GM12878 (cell line): ENCODE results near the gene ARHGAP22. TPM values are rescaled to one million over a fixed set of nuclear protein-coding genes. Genes with fewer than 3 reads are reported as not detected.

Experiments used
- ATAC-seq: fragments of 200-7000 bp; cut with Tn5 transposase; 3 replicates; pipeline ENCODE4 v1.9.1; 2020; ENCODE audit warnings: mild to moderate bottlenecking, moderate library complexity
- BruUV-seq: library from RNA; stranded (reverse); fragments of 400-500 nt; replicated peaks from 2 replicates; lab custom pipeline; 2021; lab: Mats Ljungman, UMichigan
- CTCF ChIA-PET: fragments of 300-600 bp; sonication (Branson Sonifier 250); formaldehyde crosslinking; extraction: SDS; loops from one replicate; lab custom pipeline; 2021; ENCODE audit warnings: inconsistent platforms; lab: Yijun Ruan, JAX
- POLR2A ChIA-PET: fragments of 350-600 bp; formaldehyde crosslinking; extraction: SDS; loops from one replicate; lab custom pipeline; 2021; ENCODE audit warnings: inconsistent platforms; lab: Charles Lee
- RAD21 ChIA-PET: fragments of 300-600 bp; sonication (Branson Sonifier 250); formaldehyde crosslinking; loops from one replicate; lab custom pipeline; 2023; ENCODE audit warnings: antibody characterized with exemption; ENCODE audit not compliant: unreplicated experiment; lab: Charles Lee
- SMC1A ChIA-PET: fragments of 300-600 bp; sonication (Branson Sonifier 250); formaldehyde crosslinking; loops from one replicate; lab custom pipeline; 2023; ENCODE audit not compliant: unreplicated experiment, uncharacterized antibody; lab: Charles Lee
- DNase-seq: peaks from one replicate; pipeline ENCODE4 v3.0.0-alpha.2; 2011; ENCODE audit warnings: low read depth, low spot score
- FAIRE-seq: peaks from 3 replicates; lab custom pipeline; 2011; peaks lifted over from hg19 to GRCh38; lab: Jason Lieb, UNC
- H2AFZ ChIP-seq: 2 replicates; pipeline ENCODE4 v1.6.0; 2011; ENCODE audit warnings: low read depth, low read length, control low read depth; ENCODE audit not compliant: control insufficient read depth
- H3K27ac ChIP-seq: 2 replicates; pipeline ENCODE4 v1.5.1; 2011; ENCODE audit warnings: control low read depth; ENCODE audit not compliant: control insufficient read depth, insufficient read depth
- H3K27me3 ChIP-seq, 2 experiments: replicated peaks in 1 of 2; 2 replicates each; pipeline versions ENCODE4 v1.6.0 to v1.6.1; 2011; ENCODE audit warnings: low read length in 1 of 2; ENCODE audit not compliant: control insufficient read depth in 2 of 2, insufficient read depth in 2 of 2
- H3K36me3 ChIP-seq, 2 experiments: 2 replicates each; pipeline ENCODE4 v1.5.1; 2011; ENCODE audit warnings: low read length in 1 of 2; ENCODE audit not compliant: control insufficient read depth in 2 of 2, insufficient read depth in 2 of 2
- H3K4me1 ChIP-seq: 2 replicates; pipeline ENCODE4 v1.6.1; 2011; ENCODE audit warnings: mild to moderate bottlenecking, low read length, moderate library complexity, mixed read lengths; ENCODE audit not compliant: control insufficient read depth, insufficient read depth
- H3K4me2 ChIP-seq: 2 replicates; pipeline ENCODE4 v1.6.0; 2011; ENCODE audit warnings: control low read depth; ENCODE audit not compliant: control insufficient read depth, insufficient read depth
- H3K4me3 ChIP-seq: fragments of 200-600 bp; sonication (generic); 2 replicates; pipeline ENCODE4 v1.5.1; 2016
- H3K79me2 ChIP-seq: 2 replicates; pipeline ENCODE4 v1.6.0; 2011; ENCODE audit warnings: low read length; ENCODE audit not compliant: control insufficient read depth, insufficient read depth
- H3K9ac ChIP-seq: 2 replicates; pipeline ENCODE4 v1.8.0; 2011; ENCODE audit warnings: low read length, control low read depth, mixed read lengths; ENCODE audit not compliant: control insufficient read depth, insufficient read depth
- H3K9me3 ChIP-seq: replicated peaks from 3 replicates; pipeline ENCODE4 v1.5.1; 2011; ENCODE audit warnings: mild to moderate bottlenecking, low read length; ENCODE audit not compliant: control insufficient read depth, insufficient read depth
- H4K20me1 ChIP-seq: 2 replicates; pipeline ENCODE4 v1.6.0; 2011; ENCODE audit not compliant: control insufficient read depth, insufficient read depth
- ATF3 ChIP-seq: IDR thresholded peaks from 2 replicates; pipeline ENCODE4 v1.6.1; 2011; ENCODE audit warnings: low read depth, mild to moderate bottlenecking, low read length, moderate library complexity, borderline replicate concordance; ENCODE audit errors: extremely low read depth
- ATF7 ChIP-seq: fragments of 450-650 bp; IDR thresholded peaks from 2 replicates; pipeline ENCODE4 v1.6.1; 2016; ENCODE audit warnings: low read depth, mild to moderate bottlenecking
- SIN3A ChIP-seq: IDR thresholded peaks from 2 replicates; pipeline ENCODE4 v1.6.1; 2012; ENCODE audit warnings: low read depth, low read length, improper control_type of control experiment
- SPI1 ChIP-seq: IDR thresholded peaks from 2 replicates; pipeline ENCODE4 v1.6.1; 2011; ENCODE audit warnings: low read depth, mild to moderate bottlenecking, low read length, moderate library complexity, borderline replicate concordance; ENCODE audit not compliant: insufficient read depth
- whole genome bisulfite sequencing: methylation state at CpG from one replicate; pipeline ENCODE4 v1.1.6; 2016; ENCODE audit warnings: low lambda C conversion rate; ENCODE audit not compliant: insufficient replicate concordance, insufficient coverage; ENCODE audit errors: missing lambda C conversion rate; 5-methylcytosine and 5-hydroxymethylcytosine counted together
- in situ Hi-C: fragments of 300-500 bp; cut with MboI; formaldehyde crosslinking; loops from 9 replicates; pipeline ENCODE4 v1.14.3; 2018; ENCODE audit warnings: mixed read lengths
- intact Hi-C: fragments of 100-400 bp; cut with micrococcal nuclease; formaldehyde crosslinking; loops from one replicate; pipeline ENCODE4 v1.14.2; 2022; ENCODE audit not compliant: unreplicated experiment
- polyA plus RNA-seq, 11 experiments: library from polyadenylated mRNA; depleted of rRNA in 4 of 11; unstranded in 6 of 11; stranded (reverse) in 5 of 11; fragments of >200 nt; fragmentation: Nextera tagmentation in 4 of 11; fragmentation: Illumina TruSeq in 1 of 11; extraction: Ambion mirVana in 4 of 11; extraction: Trizol in 1 of 11; gene quantifications; 1 replicate in 1 of 11; 2 replicates in 10 of 11; pipeline versions ENCODE4 v1.2.1 to v1.2.3, GENCODE V29; 2011 to 2016; ENCODE audit warnings: inconsistent platforms in 2 of 11, missing spikeins in 2 of 11, low read depth in 1 of 11
- total RNA-seq, 4 experiments: library from RNA; depleted of rRNA in 3 of 4; stranded (reverse); fragments of >200 nt in 3 of 4; fragmentation: Illumina TruSeq in 1 of 4; extraction: Trizol in 1 of 4; gene quantifications; 2 replicates each; pipeline versions ENCODE4 v1.2.1 to v1.2.3, GENCODE V29; 2013 to 2021

Gene ARHGAP22
- total and polyA plus RNA-seq, 10 of the 15 experiments (the other 5 are each of a cell fraction or from before 2014, with no cell fraction given), result 0.07 to 0.61 (median 0.18) TPM; not detected in 5

GRCh38 chr10:48456361-48456804 is 148.5 kb downstream of the ARHGAP22 start:
- peak; percentile 45 for ATAC-seq
- CTCF ChIA-PET, result interaction anchor here (1.2 to 1.4 kb wide), 3 partner anchors 12 to 200 kb away, joined by 3 to 5 read pairs (median 3); no protein-coding TSS in a partner anchor
- H3K4me2 ChIP-seq, result no peak overlapping the region
- H3K27ac ChIP-seq, result no peak overlapping the region
- no peaks in the 10 kb centered on the region for H3K9me3 ChIP-seq
- no peak for DNase-seq
- no peaks in the 10 kb centered on the region for H4K20me1 ChIP-seq
- no peak for FAIRE-seq
- no peak overlapping the region for H3K9ac ChIP-seq
- POLR2A ChIA-PET, result no interaction called here
- BruUV-seq, result no TSS peak
- SMC1A ChIA-PET, result interaction anchor here (2.0 kb wide), 1 partner anchor 14 kb away, joined by 5 read pairs; no protein-coding TSS in a partner anchor
- TF ChIP-seq SPI1 (peak; percentile 67; the same call in 1 of the 2 replicates), SIN3A (no peak), ATF3 (no peak)
- no peaks in the 10 kb centered on the region for H3K79me2 ChIP-seq
- no peak overlapping the region for H2AFZ ChIP-seq
- 2% methylated on average over 8 of the region's 9 CpGs for WGBS
- RAD21 ChIA-PET, result interaction anchor here (0.9 kb wide), 1 partner anchor 45 kb away, joined by 3 read pairs; no protein-coding TSS in a partner anchor
- intact Hi-C loops (no loop called here), in situ Hi-C loops (no loop called here)
- no peaks in the 10 kb centered on the region; a peak in 1 of 4 replicates for H3K27me3 ChIP-seq
- no peak overlapping the region for H3K4me3 ChIP-seq
- no peaks in the 10 kb centered on the region for H3K4me1 ChIP-seq
- no peaks in the 10 kb centered on the region for H3K36me3 ChIP-seq

- Histone ChIP-seq H3K9me3 (no peaks in the 10 kb centered on the region), H2AFZ (no peak overlapping the region), H3K79me2 (no peaks in the 10 kb centered on the region), H3K27me3 (no peaks in the 10 kb centered on the region; a peak in 1 of 4 replicates), H3K36me3 (no peaks in the 10 kb centered on the region), H3K4me3 (no peak overlapping the region), H3K4me1 (no peaks in the 10 kb centered on the region), H4K20me1 (no peaks in the 10 kb centered on the region), H3K9ac (no peak overlapping the region), H3K4me2 (no peak overlapping the region), H3K27ac (no peak overlapping the region)
- SMC1A ChIA-PET, result interaction anchor here (2.0 kb wide), 1 partner anchor 13 kb away, joined by 5 read pairs; no protein-coding TSS in a partner anchor
- ATAC-seq, result no peak; the same call in 2 of the 3 replicates
- WGBS, result 51% methylated on average over 15 of the region's 15 CpGs
- no TSS peak for BruUV-seq
- DNase-seq, result no peak
- RAD21 ChIA-PET, result interaction anchor here (0.9 kb wide), 3 partner anchors 16 to 146 kb away, joined by 3 to 4 read pairs (median 4); no protein-coding TSS in a partner anchor
- POLR2A ChIA-PET, result no interaction called here
- intact Hi-C loops (no loop called here), in situ Hi-C loops (no loop called here)
- no peak for TF ChIP-seq ATF7
- no peak for FAIRE-seq
- CTCF ChIA-PET, result interaction anchor here (0.8 to 1.2 kb wide), 4 partner anchors 50 to 201 kb away, joined by 3 to 5 read pairs (median 3); no protein-coding TSS in a partner anchor
Measured at GRCh38 chr10:48455392-48456151, 149.3 kb downstream of the ARHGAP22 start.
